Measurements from ENCODE around the gene UNC13A.
"Not testable (repeated sequence)": the region's sequence is repeated elsewhere in the genome, so short reads cannot be mapped to it uniquely, and the experiment has no call there.

UNC13A gene

DNA sequence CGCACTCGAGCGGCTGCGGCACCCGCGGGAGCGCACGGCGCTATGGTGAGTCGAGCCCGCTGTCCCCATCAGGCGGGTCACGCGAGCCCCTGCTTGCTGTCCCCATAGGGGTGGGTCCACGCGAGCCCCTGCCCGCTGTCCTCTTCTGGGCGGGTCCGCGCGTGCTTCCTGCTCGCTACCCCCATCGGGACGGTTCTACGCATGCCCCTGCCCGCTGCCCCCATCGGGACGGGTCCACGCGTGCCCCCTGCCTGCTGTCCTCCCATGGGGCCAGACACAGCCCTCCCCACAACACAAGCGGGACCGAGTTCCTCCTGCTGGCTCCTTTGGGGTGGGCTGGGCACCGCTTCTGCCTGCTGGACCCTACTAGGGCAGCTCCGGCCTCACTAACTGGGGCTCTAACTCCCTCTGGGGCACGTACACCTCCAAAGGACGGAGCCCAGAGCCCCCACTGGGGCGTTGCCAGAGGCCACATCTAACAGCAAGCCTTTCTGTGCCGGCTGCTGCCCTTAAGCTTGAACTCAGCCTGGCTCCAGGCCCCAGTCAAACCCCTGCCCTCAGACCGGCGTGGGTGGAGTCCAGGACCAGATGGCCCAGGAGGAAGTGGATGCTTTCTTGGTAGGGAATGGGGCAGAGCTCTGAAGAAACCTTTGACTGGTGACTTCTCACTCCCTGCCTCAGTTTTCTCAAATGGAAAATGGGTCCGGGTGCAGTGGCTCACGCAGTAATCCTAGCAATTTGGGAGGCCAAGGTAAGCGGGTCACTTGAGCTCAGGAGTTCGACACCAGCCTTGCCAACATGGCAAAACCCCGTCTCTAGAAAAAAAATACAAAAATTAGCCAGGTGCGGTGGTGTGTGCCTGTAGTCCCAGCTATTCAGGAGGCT lies 132.0 kb downstream of the UNC13A start:
- no peak for DNase-seq (ENCODE audit: low read depth, low spot score)
- peak overlapping the region; percentile 72 for H3K4me3 ChIP-seq (ENCODE audit: low read length)

DNA sequence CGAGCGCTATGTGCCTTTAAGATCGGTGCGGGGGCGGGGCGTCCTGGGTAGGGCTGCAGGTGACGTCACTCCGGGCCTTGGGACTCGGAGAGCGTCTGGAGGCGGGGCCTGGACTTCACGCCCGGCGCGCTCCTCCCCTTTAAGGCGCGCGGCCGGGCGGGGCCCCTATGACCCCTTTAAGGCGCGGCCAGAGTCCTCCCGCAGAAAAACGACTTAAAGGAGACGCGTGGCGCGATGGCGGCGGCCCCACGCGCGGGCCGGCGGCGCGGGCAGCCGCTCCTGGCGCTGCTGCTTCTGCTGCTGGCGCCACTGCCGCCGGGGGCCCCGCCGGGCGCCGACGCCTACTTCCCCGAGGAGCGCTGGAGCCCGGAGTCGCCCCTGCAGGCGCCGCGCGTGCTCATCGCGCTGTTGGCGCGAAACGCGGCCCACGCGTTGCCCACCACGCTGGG lies 132.7 kb downstream of the UNC13A start, which contains the start of gene COLGALT1:
COLGALT1 (plus strand) TSS at position 170 of the 449 bp plus-strand sequence; CDS start at position 235, 65 bp downstream.
- DNase-seq (ENCODE audit: low read depth, low spot score) = peak; percentile 98
- H3K4me3 ChIP-seq (ENCODE audit: low read length) = peak within 1 kb of the TSS; percentile 72

DNA sequence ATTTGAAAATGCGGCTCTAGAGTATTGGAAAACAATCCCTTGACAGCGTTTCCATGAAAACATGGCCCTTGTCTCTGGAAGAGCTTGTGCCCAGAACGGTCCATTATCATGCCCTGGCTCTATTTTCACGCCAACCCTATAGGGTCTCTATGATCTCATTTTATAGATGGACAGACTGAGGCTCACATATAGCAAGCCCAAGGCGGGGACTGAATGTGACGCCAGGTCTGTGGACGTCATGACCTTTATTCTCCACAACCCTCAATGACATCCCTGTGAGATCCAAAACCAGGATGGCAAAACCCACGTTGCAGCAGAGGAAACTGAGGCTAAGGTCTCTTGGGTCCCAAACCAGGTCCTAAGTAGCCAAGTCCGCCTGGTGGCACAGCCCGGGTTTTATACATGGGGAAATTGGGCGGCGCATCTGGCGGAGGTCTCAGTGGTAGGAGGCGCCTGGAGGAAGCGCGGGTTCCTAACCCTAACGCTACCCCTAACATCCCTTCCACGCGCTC lies 133.1 kb downstream of the UNC13A start:
- DNase-seq (ENCODE audit: low read depth, low spot score) = no peak
- H3K4me3 ChIP-seq (ENCODE audit: low read length) = peak overlapping the region; percentile 48

DNA sequence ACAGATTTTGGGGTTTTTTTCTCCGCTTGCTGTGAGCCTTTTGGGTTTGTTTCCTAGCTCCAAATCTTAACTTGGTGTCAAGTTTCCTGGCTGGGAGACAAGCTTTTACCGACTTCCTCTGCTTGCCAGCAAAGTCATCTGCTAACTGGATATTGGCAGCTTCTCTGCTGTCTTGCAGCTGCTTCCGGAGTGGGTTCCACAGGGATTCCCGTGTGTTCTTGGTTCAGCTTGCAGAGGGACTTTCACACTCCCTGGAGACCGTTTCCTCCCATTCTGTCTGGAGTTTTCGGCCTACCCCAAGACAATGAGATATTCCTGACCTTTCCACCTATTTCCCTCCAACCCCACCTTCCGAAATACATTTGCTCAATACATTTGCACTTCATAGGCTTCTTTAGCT lies 134.9 kb downstream of the UNC13A start:
- DNase-seq (ENCODE audit: low read depth, low spot score) = no peak

DNA sequence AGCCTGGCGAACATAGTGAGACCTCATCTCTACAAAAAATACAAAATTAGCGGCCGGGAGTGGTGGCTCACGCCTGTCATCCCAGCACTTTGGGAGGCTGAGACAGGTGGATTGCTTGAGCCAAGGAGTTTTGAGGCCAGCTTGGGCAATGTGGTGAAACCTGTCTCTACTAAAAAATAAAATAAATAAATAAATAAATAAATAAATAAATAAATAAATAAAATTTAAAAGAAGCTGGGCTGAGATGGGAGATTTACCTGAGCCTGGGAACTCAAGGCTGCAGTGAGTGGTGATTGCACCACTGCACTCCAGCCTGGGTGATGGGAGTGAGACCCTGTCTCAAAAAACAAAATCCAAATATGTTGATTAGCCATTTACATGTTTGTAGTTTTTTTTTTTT lies 135.4 kb downstream of the UNC13A start:
- H3K4me3 ChIP-seq (ENCODE audit: low read length); DNase-seq (ENCODE audit: low read depth, low spot score): not testable (repeated sequence)

More for the DNA sequence above, 134.9 kb downstream of the UNC13A start:
- H3K4me3 ChIP-seq (ENCODE audit: low read length) = no peak overlapping the region

Data from Jurkat, Clone E6-1 (cell line).